GM12892 (cell line): ENCODE data around the gene ABCB9.

Source experiments
- POLR2A ChIP-seq: IDR thresholded peaks from 2 replicates; pipeline ENCODE4 v1.6.1; 2011; ENCODE audit warnings: low read depth, low read length, control low read depth
- POLR2AphosphoS5 ChIP-seq: IDR thresholded peaks from 2 replicates; pipeline ENCODE4 v1.6.1; 2011; ENCODE audit warnings: low read depth, low read length, control low read depth
- TAF1 ChIP-seq: IDR thresholded peaks from 2 replicates; pipeline ENCODE4 v1.6.1; 2011; ENCODE audit warnings: low read depth, mild to moderate bottlenecking, control low read depth, low read length, borderline replicate concordance

DNA sequence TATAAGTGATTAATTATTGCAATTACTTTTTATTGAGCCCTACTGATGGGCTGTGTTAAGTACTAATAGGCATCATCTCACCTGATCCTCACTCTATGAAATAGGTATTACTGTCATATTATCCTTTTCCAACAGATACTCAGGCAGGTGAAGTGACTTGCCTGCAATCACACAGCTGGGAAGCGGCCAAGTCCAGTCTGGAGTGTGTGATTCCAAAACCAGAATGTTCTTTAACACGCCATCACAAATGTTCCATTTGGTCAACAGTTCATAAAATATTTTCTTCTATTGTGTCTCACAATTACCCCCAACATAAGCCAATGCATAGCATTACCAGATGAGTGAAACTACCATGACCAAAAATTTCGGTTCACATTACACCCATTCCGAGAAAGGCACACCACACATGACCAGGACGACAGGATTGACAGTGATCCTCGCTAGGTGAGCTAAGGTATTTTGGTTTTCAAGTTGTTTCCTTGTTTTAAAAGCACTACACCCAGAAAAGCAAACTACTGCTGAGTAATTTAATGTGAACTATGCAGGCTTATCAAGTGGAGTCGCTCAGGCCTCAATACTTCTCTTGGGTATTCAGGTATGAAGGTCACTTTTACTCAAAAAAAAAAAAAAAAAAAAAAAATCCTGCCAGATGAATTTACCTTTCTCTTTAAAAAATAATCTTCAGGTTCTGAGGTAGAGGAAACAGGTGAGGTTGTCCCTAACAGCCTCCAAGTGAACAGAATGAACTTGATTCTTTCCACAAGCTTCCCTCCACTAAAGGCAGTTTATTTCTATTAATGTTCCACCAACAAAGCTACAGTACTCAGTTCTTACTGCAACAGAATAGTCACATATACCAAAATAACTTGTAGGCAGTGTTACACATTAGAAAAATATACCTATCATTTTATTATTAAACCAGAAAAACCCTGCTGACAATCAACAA is 72.8 kb downstream of the ABCB9 start:
- TF ChIP-seq POLR2A, result no peak
- TF ChIP-seq TAF1, result no peak
- TF ChIP-seq POLR2AphosphoS5, result no peak
